HuH-7.5 (cell line): ENCODE data around the gene TBC1D4.
"Not testable (repeated sequence)": the region's sequence is repeated elsewhere in the genome, so short reads cannot be mapped to it uniquely, and the experiment has no call there.

Experiments
- DNase-seq: peaks from one replicate; pipeline ENCODE4 v3.0.0; 2011; ENCODE audit warnings: low spot score

Gene TBC1D4

DNA sequence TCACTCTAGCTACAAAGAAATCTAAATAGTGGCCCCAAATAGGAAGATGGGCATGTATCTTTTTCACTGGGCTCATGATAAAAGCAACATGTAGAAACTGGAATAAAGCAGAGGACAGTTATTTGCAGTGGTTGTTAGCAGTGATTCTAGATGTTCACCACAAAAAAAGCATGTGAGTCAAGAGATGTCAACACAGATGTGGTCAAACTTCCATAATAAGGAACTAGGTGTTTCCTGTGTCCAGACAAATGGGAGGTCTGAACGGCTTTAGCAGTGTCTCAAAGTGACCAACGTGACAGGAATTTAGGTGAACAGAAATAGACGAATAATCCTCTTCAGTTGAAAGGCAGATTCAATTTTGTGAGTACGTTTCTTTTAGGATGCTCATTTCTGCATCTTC, 162.7 kb downstream of the TBC1D4 start:
- DNase-seq, result no peak

DNA sequence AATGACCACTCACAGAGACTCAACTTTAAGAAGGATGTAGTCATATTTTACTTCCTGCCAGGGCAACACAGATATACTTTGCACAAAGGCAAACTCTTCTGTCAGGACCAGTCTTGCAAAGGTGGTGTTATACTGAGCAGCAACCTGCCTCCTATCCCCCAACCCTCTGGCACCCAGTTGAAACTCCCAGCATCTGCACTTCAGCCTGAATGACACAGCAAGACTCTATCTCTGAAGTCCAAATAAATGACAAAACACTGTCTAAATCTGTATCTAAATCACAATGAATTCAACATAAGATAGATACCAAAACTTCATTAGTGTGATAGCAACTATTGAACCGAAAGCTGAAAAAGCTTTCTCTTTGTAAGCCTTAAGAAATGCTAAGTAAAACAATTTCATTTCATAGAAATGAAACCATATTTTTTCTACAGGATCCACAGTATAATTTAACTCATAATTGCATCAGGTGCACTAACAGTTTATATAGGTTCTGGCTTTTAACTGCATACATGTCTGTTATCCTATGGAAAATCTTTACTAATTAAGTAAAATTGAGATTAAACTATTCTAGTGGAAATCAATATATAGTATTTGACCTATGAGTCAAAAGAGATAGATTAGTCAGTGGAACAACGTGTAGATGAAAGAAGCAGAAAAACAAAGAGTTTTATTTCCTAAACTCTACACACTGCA, 163.7 kb downstream of the TBC1D4 start:
- DNase-seq, result no peak

DNA sequence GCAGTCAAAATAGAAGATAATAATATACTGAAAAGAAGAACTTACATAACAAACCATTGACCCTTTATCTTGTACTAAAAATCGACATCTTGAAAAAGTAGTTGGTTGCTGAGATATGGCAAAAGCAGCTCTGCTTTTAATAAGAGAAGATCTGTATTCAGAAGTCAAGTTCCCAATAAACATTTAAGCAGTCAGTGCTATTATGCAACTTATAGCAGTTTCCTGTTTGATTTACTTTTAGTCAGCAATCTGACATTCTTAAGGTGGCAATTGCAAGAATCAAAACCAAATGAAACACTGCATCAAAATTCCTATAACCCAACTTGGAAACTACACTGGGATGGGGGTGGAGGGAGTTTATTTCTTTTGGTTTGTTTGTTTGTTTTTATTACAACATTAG, 165.5 kb downstream of the TBC1D4 start:
- no peak for DNase-seq

DNA sequence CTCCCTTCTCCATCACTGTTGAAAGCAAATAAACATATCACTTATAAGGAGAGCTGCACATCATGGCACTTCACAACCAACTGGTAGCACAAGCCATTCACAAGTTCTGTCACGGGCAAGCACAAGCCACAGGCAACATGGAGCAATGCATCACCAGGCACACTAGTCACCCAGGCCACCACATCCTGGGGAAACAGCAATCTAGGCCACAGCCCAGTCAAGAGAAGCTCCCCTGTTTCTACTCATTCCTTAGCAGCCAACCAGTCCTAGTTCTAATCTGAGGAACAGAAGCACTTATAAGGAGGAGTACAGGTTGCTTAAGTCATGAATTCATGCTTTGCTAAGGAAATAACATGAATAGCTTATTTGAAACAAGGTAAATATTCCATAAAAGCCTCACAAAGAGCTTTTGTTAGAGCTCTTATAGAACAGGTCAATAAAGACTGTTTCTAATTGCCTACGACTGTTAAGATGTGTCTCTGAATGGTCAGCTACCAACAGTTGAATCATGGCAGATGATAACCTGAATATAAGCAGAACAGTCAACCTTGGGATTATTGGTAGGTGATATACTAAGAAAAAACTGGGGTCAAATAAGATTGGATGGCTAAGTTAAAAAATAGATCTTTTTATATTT, 169.0 kb downstream of the TBC1D4 start:
- DNase-seq, result no peak

DNA sequence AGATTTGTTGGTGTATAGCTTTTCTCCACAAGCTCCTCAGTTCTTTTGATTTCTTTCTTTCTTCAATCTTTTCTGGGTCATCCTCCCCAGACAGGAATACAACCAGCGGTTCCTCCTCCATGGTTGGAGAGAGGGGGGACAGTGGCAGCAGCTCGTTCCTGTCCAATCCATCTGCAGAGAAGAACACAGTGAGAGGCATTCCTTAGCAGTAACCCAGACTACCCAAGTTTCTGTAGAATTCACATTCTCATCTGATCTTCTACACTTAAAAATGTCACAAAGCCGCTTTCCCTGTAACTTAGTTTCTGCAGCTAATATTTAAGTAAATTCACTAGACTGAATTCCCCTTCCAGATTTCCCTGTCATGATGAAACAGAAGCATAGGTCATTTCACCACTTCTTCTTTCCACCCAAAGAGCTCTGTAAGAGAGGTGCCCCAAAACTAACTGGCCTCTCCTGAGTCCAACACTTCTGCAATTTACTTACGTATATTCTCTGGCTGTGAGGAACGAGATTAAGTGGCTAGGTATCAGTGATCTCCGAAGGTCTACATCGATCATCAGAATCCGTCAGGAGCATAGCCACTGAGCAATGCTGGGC, 171.9 kb downstream of the TBC1D4 start:
- no peak for DNase-seq

DNA sequence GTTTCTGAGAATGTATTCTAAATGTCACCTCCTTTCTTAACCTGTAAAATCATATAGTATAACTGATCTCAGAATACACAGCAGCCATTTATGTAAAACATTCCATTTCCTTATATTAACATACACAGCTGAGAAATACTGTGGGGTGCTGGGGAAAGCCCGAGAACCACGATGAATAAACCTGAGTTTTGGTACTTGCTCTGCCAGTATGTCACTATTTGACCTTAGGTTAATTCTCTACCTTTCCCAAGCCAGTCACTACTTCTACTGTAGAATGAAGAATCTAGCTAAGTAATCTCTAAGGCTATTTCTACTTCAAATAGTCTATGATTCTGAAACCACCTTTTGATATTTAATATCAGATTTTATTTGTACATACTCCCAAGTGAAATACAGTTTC, 173.7 kb downstream of the TBC1D4 start:
- DNase-seq, result no peak

DNA sequence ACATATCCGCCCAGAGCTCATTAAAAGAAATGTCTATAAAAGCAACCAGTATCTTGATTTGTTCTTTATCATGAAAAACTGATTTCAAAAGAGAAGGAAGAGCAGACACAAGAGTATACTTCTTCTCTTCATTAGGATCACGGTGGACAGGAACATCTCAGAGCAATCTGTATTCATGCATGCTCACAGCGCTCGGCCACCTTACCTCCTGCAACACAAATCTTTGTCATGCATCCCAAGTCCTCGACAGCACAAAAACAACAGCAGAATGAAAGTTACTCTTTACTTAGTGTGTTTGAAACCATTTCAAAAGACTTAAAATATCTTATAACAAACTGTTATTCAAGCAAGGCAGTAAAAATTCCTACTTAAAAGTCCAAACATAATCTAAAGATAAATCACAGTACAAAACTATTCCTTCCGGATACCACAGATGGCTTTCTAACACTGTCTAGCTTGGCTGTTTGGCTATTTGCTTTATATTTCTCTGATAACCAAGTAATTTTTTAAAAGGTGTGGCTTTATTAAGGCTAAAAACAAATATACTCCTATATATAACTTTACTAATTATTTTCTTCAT, 174.5 kb downstream of the TBC1D4 start:
- DNase-seq, result no peak

DNA sequence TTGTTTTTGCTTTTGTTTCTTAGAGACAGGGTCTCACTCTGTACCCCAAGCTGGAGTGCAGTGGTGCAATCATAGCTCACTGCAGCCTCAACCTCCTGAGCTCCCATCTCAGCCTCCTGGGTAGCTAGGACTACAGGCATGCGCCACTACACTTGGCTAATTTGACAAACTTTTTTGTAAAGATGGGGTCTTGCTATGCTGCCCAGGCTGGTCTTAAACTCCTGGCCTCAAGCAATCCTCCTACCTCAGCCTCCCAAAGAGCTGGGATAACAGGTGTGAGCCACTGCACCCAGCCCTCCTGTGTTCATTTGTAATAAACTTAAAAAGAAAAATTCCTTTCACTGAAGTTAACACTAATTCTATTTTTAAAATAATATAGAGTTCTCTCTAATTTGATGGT, 175.0 kb downstream of the TBC1D4 start:
- not testable (repeated sequence) for DNase-seq

DNA sequence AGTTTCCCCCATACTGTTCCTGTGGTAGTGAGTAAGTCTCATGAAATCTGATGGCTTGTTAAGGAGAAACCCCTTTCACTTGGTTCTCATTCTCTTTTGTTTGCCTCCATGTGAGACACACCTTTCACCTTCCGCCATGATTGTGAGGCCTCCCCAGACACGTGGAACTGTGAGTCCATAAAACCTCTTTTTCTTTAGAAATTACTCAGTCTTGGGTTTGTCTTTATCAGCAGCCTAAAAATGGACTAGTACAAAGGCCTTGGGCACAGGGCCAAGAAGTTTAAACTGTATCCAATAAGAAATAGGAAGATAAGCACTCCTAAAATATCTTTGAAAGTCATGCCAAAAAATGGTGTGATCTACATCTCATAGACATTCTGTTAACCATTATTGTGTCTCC, 176.9 kb downstream of the TBC1D4 start:
- no peak for DNase-seq

DNA sequence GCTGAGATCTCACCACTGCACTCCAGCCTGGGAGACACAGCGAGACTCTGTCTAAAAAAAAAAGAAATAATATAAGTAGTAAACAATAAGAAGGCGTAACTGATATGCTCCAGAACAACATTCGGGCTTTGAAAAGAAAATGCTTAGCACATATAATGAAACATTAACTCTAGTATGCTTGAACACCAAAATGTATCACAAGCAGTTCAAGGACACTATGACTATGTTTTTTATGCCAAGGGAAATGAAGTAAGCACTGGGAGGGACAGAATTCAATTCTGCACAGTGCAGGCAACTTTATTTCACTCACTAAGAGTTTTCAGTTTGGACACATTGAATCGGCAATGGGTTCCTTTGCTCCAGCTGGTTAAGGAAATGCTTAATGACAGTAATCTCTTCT, 178.7 kb downstream of the TBC1D4 start:
- no peak for DNase-seq

DNA sequence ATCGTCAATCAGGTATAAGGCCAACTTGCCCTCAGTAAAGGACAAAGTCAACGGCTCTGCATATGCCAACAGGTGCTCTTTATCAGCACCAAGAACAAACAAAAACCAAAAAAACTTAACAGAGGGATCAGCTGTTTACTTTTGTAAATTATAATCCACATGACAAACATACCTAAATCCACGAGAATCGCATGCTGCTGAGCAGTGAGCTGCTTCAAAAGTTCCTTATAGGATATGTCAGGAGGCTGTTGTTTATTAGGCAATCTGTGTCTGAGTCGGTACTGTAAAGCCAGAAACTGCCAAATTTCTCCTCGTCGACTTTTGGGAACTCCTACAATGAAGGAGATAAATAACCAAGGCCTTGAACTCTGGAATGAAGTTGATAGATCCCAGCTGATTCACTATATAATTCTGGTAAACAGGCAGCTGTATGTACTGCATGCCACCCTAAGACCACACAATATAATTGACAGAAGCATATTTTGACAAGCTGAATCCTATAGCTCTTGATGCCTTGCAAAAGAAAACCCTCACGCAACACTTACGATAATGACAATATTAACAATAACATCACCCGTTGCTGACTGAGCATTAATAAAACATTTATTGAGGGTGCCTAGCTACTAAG, 179.8 kb downstream of the TBC1D4 start:
- no peak for DNase-seq

DNA sequence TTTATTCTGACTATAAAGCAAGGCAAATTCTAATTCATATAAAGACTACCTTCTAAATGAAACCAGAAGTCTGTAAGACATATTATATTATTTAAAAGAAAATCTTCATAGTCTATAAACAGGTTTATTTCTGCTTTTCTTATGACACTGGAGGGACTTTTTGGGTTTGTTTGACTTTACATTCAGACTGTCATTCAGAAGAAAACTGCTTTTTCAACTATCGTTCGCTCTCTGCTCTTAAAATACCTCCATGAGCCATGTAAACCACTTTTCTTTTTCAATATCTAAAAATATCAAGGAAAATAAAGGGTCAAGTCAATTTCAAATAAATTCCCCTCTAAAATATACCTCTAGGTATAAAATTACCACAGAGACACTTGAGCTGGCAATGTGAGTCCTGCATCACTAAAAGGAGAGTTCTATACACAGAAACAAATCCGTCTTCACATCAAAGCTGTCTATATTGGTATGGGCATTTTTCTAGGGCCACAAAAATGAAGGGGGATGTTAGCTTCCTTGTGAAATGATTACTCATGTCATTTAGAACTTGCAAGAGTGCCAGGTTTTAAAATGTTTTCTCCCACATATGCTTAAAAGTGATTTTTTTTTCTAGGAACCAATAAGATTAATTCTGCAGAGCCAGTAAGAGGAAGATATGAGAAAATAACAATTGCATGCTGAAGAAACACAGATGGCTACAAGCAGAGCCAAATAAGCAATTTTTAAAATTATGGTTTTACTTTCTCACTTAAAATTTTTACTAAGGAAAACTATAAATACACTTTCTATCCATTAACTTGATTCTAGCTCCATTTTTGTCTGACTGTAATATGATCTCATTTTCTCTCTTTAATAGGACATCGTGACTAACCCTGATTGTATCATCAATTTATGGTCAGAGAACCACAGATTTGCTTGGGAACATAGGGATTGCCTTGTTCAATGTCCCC, 181.8 kb downstream of the TBC1D4 start:
- DNase-seq, result no peak

DNA sequence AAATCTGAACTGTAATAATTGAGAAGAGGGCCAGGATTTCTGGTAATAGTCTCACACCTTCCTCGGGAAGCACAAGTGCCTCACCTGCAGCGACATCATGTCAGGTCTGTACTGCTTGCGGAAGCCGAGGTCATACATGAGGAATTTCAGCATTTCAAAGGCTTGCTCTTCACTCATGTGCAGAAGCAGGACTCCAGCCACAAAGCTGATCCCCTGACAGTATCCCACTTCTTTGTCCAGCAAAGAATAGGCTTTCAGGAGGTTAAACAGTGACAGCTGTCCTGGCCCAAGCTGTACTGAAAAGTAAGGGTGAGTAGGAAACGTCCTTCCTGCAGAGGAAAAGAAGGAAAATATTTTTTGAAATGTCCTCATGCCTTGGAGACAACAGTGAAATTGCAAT, 182.7 kb downstream of the TBC1D4 start:
- no peak for DNase-seq

DNA sequence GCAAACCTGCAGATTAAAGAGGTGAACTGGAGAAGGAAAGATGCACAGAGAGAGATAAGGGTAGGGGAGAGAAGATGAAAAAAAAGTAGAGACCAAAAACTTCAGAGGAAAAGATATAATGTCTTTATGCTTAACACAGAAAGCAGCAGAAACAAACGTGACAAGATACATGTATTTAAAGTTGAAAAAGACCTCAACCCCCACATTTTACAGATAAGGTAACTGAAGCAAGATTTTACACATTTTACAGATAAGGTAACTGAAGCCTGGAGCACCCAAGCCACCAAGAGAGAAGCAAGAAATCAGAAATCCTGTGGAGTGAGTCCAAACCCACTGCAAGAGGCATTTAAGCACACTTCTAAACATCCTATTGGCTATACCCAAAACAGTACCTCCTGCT, 185.3 kb downstream of the TBC1D4 start:
- no peak for DNase-seq

DNA sequence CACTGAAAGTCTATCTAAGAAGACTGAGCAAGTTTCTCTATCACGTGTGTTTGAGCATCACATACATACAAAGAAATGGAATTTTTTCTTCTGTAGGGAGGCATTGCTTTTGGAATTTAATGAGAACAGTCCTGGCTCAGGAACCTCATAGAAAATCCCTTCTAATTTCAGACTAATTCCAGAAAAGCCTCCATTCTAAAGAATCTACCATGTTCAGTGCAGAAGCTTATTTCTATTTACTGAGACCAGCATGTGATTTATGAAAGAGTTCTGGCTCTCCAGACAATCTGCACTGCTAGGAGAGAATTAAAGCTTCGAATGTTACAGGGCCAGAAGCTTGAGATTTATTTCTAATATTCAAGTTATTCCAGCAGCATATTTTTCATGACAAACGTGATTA, 186.8 kb downstream of the TBC1D4 start:
- no peak for DNase-seq

DNA sequence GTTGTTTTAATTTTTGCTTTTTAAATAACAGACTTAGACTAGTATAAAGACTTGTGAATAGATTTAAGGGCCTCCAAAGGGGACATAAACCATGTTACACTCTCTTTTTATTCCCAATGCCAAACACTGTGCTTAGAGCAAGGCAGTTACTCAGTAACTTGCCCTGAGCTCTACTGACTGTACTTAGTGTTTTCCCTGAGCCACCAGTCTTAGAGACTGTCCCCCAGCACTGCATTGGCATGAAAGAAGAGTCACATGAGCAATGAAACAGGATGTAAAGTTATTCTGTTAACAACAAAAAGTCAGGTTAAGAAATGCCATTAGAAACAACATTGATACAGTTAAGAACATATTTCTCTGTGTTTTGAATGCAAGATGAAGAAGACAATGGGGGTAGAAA, 187.9 kb downstream of the TBC1D4 start:
- DNase-seq, result no peak

DNA sequence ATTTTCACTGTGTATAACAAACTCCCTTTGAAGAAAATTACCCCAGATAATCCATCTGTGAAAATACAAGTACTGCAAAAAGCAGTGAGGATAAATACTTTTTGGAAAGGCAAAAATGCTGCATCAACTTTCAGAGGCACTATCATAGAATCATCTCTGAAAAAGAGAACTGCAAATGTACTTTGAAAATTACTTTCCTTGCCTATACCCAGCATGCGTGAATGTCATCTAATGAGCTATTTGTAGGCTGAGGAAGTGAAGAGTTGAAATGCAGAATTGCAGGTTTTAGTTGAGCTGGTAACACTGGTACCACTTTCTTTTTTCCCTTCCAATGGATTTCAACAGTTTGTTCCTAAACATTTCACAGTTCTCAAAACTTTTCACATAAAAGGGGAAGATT, 196.7 kb downstream of the TBC1D4 start:
- DNase-seq, result no peak

DNA sequence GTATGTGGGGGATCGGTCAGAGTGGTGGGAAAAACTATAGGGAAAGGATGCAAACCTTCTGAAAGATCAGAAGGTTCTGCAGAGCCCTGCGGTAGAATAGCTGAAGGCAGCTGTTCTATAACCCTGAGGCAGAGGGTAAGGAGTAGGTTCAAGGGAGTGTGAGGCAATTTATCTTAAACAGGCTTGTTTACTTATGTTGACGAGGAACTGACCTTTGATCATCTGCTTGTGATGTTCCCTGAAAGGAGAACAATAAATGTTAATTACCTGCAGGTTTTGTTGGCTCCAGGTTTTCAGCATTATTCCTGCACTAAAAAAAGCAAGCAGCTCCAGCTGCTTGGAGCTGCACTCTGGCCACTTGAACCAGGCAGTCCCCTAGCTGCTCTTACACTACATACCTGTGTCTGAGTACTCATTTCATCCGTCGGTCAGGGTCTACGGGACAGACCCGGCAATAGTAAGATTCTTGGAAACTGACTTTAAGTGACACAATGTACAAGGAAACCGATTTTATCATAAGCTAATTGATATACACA, 202.1 kb downstream of the TBC1D4 start:
- DNase-seq, result no peak

DNA sequence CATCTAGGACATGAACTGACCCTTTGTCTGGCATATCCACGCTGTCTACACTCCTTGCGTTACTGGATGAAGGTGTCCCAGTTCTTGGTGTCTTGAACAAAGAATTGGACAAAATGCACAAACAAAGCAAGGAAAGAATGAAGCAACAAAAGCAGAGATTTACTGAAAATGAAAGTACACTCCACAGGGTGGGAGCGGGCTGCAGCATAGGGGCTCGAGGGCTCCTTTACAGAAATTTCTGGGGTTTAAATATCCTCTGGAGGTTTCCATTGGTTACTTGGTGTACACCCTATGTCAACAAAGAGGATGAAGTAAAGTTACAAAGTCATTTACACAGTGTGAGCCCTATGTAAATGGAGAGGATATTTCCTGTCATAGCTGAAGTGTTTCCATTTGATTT, 208.3 kb downstream of the TBC1D4 start:
- DNase-seq, result not testable (repeated sequence)

DNA sequence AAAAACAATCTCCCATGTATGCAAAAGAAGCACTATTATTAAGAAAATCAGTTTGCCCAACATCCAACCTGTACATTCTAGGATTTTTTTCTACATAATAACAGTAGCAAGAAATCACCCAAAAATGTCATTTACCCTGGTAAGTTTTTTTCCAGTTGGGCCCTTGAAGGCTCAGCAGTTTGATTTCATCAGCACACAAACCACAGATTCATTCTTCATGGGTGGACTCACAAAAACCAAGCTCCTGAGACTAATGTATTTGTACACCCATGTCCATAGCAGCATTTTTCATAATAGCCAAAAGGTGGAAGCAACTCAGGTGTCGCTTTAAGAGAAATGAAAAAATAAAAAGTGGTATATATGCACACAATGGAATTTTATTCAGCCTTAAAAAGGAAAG, 210.1 kb downstream of the TBC1D4 start:
- DNase-seq, result no peak

DNA sequence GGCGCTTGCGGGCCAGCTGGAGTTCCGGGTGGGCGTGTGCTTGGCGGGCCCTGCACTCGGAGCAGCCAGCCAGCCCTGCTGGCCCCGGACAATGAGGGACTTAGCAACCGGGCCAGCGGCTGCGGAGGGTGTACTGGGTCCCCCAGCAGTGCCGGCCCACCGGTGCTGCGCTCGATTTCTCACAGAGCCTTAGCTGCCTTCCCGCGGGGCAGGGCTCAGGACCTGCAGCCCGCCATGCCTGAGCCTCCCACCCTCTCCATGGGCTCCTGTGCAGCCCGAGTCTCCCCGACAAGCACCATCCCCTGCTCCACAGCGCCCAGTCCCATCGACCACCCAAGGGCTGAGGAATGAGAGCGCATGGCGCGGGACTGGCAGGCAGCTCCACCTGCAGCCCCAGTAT, 213.5 kb downstream of the TBC1D4 start:
- DNase-seq, result not testable (repeated sequence)
